ENCODE measurements around the gene COMMD9. TPM values are rescaled to one million over a fixed set of nuclear protein-coding genes. Genes with fewer than 3 reads are reported as not detected.

Gene COMMD9
- total RNA-seq, 1 donor from 2014 or later, result 27.0 TPM

GRCh38 chr11:36295926-36296325 lies 6.7 kb upstream of the COMMD9 start, which contains the start of gene PRR5L:
Gene PRR5L (plus strand): TSS chr11:36296288. CDS start chr11:36401122, 104,834 bp downstream.
- Histone ChIP-seq H3K9ac (no peak within 1 kb of the TSS), H3K4me3 (no peak within 1 kb of the TSS), H3K36me3 (no peaks in the 10 kb centered on the region), H3K9me3 (ENCODE audit: low read depth) (no peaks in the 10 kb centered on the region), H4K20me1 (ENCODE audit: low read depth) (no peaks in the 10 kb centered on the region), H2AFZ (replicated peaks) (no peak within 1 kb of the TSS), H3F3A (ENCODE audit: low read depth) (no peaks in the 10 kb centered on the region), H3K27me3 (peaks cover 5% of the 10 kb centered on the region), H3K4me1 (peaks cover 5% of the 10 kb centered on the region), H3K27ac (no peak within 1 kb of the TSS), H3K79me2 (ENCODE audit: low read depth) (no peaks in the 10 kb centered on the region), H3K4me2 (no peak within 1 kb of the TSS)
- H3K36me3 Mint-ChIP-seq, result no peaks in the 10 kb centered on the region
- H3K27ac Mint-ChIP-seq, result no peak within 1 kb of the TSS
- no peak within 1 kb of the TSS for H3K4me3 Mint-ChIP-seq
- H3K9me3 Mint-ChIP-seq, result peaks cover 1% of the 10 kb centered on the region
- peak; percentile 28 for DNase-seq (ENCODE audit: low spot score)
- peaks cover 6% of the 10 kb centered on the region for H3K27me3 Mint-ChIP-seq (ENCODE audit: insufficient read depth, low read depth)
- no peak for TF ChIP-seq CTCF (IDR thresholded peaks at IDR 0.05)
- TF ChIP-seq EZH2 (IDR thresholded peaks at IDR 0.05), result no peak
- TF ChIP-seq EZH2phosphoT487 (IDR thresholded peaks at IDR 0.05), result no peak
- H3K4me1 Mint-ChIP-seq, result peaks cover 9% of the 10 kb centered on the region

GRCh38 chr11:36292311-36292722 lies 3.1 kb upstream of the COMMD9 start:
- peaks cover 29% of the 10 kb centered on the region for H3K4me1 Mint-ChIP-seq
- Histone ChIP-seq H3K79me2 (ENCODE audit: low read depth) (no peaks in the 10 kb centered on the region), H3K27me3 (peaks cover 20% of the 10 kb centered on the region), H3K4me3 (no peak overlapping the region), H3K4me2 (no peak overlapping the region), H3K9me3 (ENCODE audit: low read depth) (no peaks in the 10 kb centered on the region), H2AFZ (replicated peaks) (no peak overlapping the region), H4K20me1 (ENCODE audit: low read depth) (no peaks in the 10 kb centered on the region), H3F3A (ENCODE audit: low read depth) (peaks cover 9% of the 10 kb centered on the region), H3K4me1 (peaks cover 10% of the 10 kb centered on the region), H3K9ac (no peak overlapping the region), H3K36me3 (no peaks in the 10 kb centered on the region), H3K27ac (no peak overlapping the region)
- peak; percentile 47 for DNase-seq (ENCODE audit: low spot score)
- H3K4me3 Mint-ChIP-seq, result no peak overlapping the region
- H3K9me3 Mint-ChIP-seq, result peaks cover 1% of the 10 kb centered on the region
- H3K27ac Mint-ChIP-seq, result no peak overlapping the region
- peak; percentile 76 for TF ChIP-seq CTCF (IDR thresholded peaks at IDR 0.05)
- no peak for TF ChIP-seq EZH2 (IDR thresholded peaks at IDR 0.05)
- no peaks in the 10 kb centered on the region for H3K36me3 Mint-ChIP-seq
- peaks cover 4% of the 10 kb centered on the region for H3K27me3 Mint-ChIP-seq (ENCODE audit: insufficient read depth, low read depth)

- Histone ChIP-seq H3F3A (ENCODE audit: low read depth) (peaks cover 14% of the 10 kb centered on the region), H3K4me2 (peak overlapping the region; percentile 80), H3K27me3 (peaks cover 20% of the 10 kb centered on the region), H3K4me1 (peaks cover 5% of the 10 kb centered on the region), H3K9ac (peak overlapping the region; percentile 33), H3K79me2 (ENCODE audit: low read depth) (peaks cover 9% of the 10 kb centered on the region), H2AFZ (replicated peaks) (peak overlapping the region; percentile 51), H3K27ac (no peak overlapping the region), H3K36me3 (no peaks in the 10 kb centered on the region), H3K9me3 (ENCODE audit: low read depth) (no peaks in the 10 kb centered on the region), H4K20me1 (ENCODE audit: low read depth) (no peaks in the 10 kb centered on the region), H3K4me3 (peak overlapping the region; percentile 79)
- peaks cover 20% of the 10 kb centered on the region for H3K4me1 Mint-ChIP-seq
- H3K36me3 Mint-ChIP-seq, result no peaks in the 10 kb centered on the region
- peak overlapping the region; percentile 79 for H3K27ac Mint-ChIP-seq
- H3K27me3 Mint-ChIP-seq (ENCODE audit: insufficient read depth, low read depth), result peaks cover 4% of the 10 kb centered on the region
- no peak for TF ChIP-seq EZH2 (IDR thresholded peaks at IDR 0.05)
- no peak for TF ChIP-seq EZH2phosphoT487 (IDR thresholded peaks at IDR 0.05)
- no peak for TF ChIP-seq CTCF (IDR thresholded peaks at IDR 0.05)
- no peaks in the 10 kb centered on the region for H3K9me3 Mint-ChIP-seq
- H3K4me3 Mint-ChIP-seq, result peak overlapping the region; percentile 95
- no peak for DNase-seq (ENCODE audit: low spot score)
Measured at GRCh38 chr11:36288442-36289225, 590 bp downstream of the COMMD9 start.
